Mesenchymal stem cell (in vitro differentiated cells and primary cell): ENCODE measurements around the gene ZNF609.
A peak's percentile ranks its signal among the peaks of the same experiment; 100 is the strongest.

Source experiments
- DNase-seq: peaks from one replicate; pipeline ENCODE4 v3.0.0-alpha.2; 2013
- H2AFZ ChIP-seq: one replicate; pipeline ENCODE4 v1.6.1; 2013; ENCODE audit warnings: low read depth, mild to moderate bottlenecking, control low read depth, inconsistent platforms, low read length, moderate library complexity
- H2AK5ac ChIP-seq: 2 replicates; pipeline ENCODE4 v1.6.1; 2013; ENCODE audit warnings: low read length, moderate library complexity, mild to moderate bottlenecking, inconsistent platforms; ENCODE audit not compliant: severe bottlenecking
- H2BK120ac ChIP-seq: one replicate; pipeline ENCODE4 v1.6.1; 2013; ENCODE audit warnings: low read depth, mild to moderate bottlenecking, inconsistent platforms, low read length, moderate library complexity
- H2BK12ac ChIP-seq, 2 experiments: one replicate each; pipeline ENCODE4 v1.6.1; 2013; ENCODE audit warnings: inconsistent platforms in 2 of 2, low read length in 2 of 2, mild to moderate bottlenecking in 2 of 2, moderate library complexity in 2 of 2, control low read depth in 1 of 2
- H2BK15ac ChIP-seq: one replicate; pipeline ENCODE4 v1.6.1; 2013; ENCODE audit warnings: mild to moderate bottlenecking, low read depth, inconsistent platforms; ENCODE audit not compliant: poor library complexity, severe bottlenecking
- H2BK5ac ChIP-seq: 2 replicates; pipeline ENCODE4 v1.6.1; 2013; ENCODE audit warnings: low read depth, mild to moderate bottlenecking, low read length, control low read depth, inconsistent platforms; ENCODE audit not compliant: poor library complexity, severe bottlenecking
- H3K14ac ChIP-seq, 2 experiments: one replicate each; pipeline ENCODE4 v1.6.1; 2013; ENCODE audit warnings: inconsistent platforms in 2 of 2, low read length in 2 of 2, control low read depth in 1 of 2, mild to moderate bottlenecking in 1 of 2, moderate library complexity in 1 of 2
- H3K18ac ChIP-seq, 2 experiments: one replicate each; pipeline ENCODE4 v1.6.1; 2013; ENCODE audit warnings: inconsistent platforms in 2 of 2, low read length in 2 of 2, control low read depth in 1 of 2, low read depth in 1 of 2, mild to moderate bottlenecking in 1 of 2
- H3K23ac ChIP-seq, 2 experiments: one replicate each; pipeline ENCODE4 v1.6.1; 2013; ENCODE audit warnings: inconsistent platforms in 2 of 2, low read length in 2 of 2, mild to moderate bottlenecking in 2 of 2, moderate library complexity in 2 of 2, control low read depth in 1 of 2
- H3K27ac ChIP-seq: 2 replicates; pipeline ENCODE4 v1.5.1; 2013; ENCODE audit warnings: mild to moderate bottlenecking, moderate library complexity, low read length, control low read depth, inconsistent platforms; ENCODE audit not compliant: poor library complexity, severe bottlenecking
- H3K27me3 ChIP-seq, 2 experiments: 2 replicates each; pipeline versions ENCODE4 v1.6.1 to v1.7.0; 2013; ENCODE audit warnings: low read length in 2 of 2, mild to moderate bottlenecking in 2 of 2, moderate library complexity in 2 of 2, control low read depth in 1 of 2, inconsistent platforms in 1 of 2; ENCODE audit not compliant: control insufficient read depth in 1 of 2, insufficient read depth in 1 of 2
- H3K36me3 ChIP-seq, 2 experiments: 2 replicates each; pipeline versions ENCODE4 v1.6.1 to v1.7.0; 2013; ENCODE audit warnings: low read length in 2 of 2, control low read depth in 1 of 2, inconsistent platforms in 1 of 2, low read depth in 1 of 2, mild to moderate bottlenecking in 1 of 2; ENCODE audit not compliant: insufficient read depth in 2 of 2, control insufficient read depth in 1 of 2
- H3K4ac ChIP-seq, 2 experiments: one replicate each; pipeline ENCODE4 v1.6.1; 2013; ENCODE audit warnings: inconsistent platforms in 2 of 2, low read length in 2 of 2, mild to moderate bottlenecking in 2 of 2, moderate library complexity in 2 of 2, control low read depth in 1 of 2, low read depth in 1 of 2
- H3K4me1 ChIP-seq: 2 replicates; pipeline ENCODE4 v1.6.1; 2013; ENCODE audit warnings: low read depth, low read length, control low read depth; ENCODE audit not compliant: control insufficient read depth, insufficient read depth
- H3K4me2 ChIP-seq: 2 replicates; pipeline ENCODE4 v1.6.1; 2013; ENCODE audit warnings: low read length, mild to moderate bottlenecking, inconsistent platforms; ENCODE audit not compliant: poor library complexity, severe bottlenecking
- H3K4me3 ChIP-seq, 2 experiments: 2 replicates each; pipeline versions ENCODE4 v1.5.1 to v1.7.0; 2013; ENCODE audit warnings: low read length in 2 of 2, mild to moderate bottlenecking in 2 of 2, control low read depth in 1 of 2, low read depth in 1 of 2; ENCODE audit not compliant: insufficient read depth in 1 of 2
- H3K79me1 ChIP-seq: replicated peaks from 2 replicates; pipeline ENCODE4 v1.6.1; 2013; ENCODE audit warnings: mild to moderate bottlenecking, control low read depth, low read length, inconsistent platforms; ENCODE audit not compliant: poor library complexity, severe bottlenecking
- H3K9ac ChIP-seq: 2 replicates; pipeline ENCODE4 v1.7.0; 2013; ENCODE audit warnings: mild to moderate bottlenecking, low read length, moderate library complexity
- H3K9me3 ChIP-seq: 2 replicates; pipeline ENCODE4 v1.7.0; 2013; ENCODE audit warnings: mild to moderate bottlenecking, low read length; ENCODE audit not compliant: control insufficient read depth
- H4K8ac ChIP-seq: one replicate; pipeline ENCODE4 v1.6.1; 2013; ENCODE audit warnings: inconsistent platforms, mild to moderate bottlenecking, low read length, moderate library complexity
- H4K91ac ChIP-seq: one replicate; pipeline ENCODE4 v1.6.1; 2013; ENCODE audit warnings: mild to moderate bottlenecking, low read length, inconsistent platforms
- WGBS: methylation state at CpG from one replicate; pipeline ENCODE4 v1.1.7; 2013; ENCODE audit warnings: mixed read lengths; 5-methylcytosine and 5-hydroxymethylcytosine counted together

Gene ZNF609

DNA sequence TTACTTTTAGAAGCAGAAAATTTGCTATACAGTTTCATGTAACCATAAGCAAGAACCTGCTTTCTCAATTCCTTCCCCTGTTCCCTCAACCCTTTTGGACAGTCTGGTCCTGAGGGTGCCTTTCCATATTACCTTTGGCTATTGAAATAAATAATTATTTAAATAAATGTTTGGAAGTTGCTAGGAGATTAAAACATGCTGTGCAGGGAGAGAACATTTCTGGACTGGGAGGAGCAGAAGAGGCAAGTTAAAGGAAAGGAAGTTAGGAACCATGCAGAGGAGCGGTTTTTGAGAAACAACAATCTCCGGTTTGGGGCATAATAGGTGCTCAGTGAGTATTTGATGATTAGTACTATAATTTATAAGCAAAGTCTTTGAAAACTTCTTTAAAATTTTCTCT, 41.8 kb downstream of the ZNF609 start:
- Histone ChIP-seq H2BK5ac (no peak overlapping the region), H3K18ac (no peak overlapping the region), H3K4me1 (peaks cover 3% of the 10 kb centered on the region), H3K4ac (no peak overlapping the region), H3K79me1 (peaks cover 32% of the 10 kb centered on the region), H2BK15ac (no peak overlapping the region), H3K27ac (no peak overlapping the region), H3K27me3 (no peaks in the 10 kb centered on the region), H3K14ac (no peak overlapping the region), H4K8ac (no peak overlapping the region), H2BK120ac (no peak overlapping the region), H3K9me3 (no peaks in the 10 kb centered on the region), H3K23ac (no peak overlapping the region), H2BK12ac (no peak overlapping the region), H2AK5ac (no peak overlapping the region), H3K9ac (peak overlapping the region; percentile 3), H2AFZ (no peak overlapping the region), H3K4me2 (no peak overlapping the region), H3K36me3 (peaks cover 18 to 56% of the 10 kb centered on the region in 2 experiments), H3K4me3 (no peak overlapping the region), H4K91ac (no peak overlapping the region)
- no CpG with 5 or more reads among the region's 2 CpGs for WGBS
- no peak for DNase-seq

DNA sequence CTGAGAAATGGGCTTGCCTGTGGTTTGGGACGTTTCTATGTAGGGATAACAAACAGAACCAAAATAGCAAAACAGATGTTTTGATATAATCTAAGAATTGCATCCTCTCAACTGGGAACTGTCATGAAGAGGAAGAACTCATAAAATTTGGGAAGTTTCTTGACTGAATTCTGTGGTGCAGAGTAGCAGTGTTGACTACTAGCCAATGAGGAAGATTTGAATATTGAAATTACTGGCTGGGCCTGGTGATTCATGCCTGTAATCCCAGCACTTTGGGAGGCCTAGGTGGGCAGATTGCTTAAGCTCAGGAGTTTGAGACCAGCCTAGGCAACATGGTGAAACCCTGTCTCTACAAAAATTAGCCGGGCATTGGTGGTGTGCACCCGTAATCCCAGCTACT, 42.2 kb downstream of the ZNF609 start:
- Histone ChIP-seq H3K23ac (no peak overlapping the region), H4K8ac (peak overlapping the region; percentile 70), H2BK5ac (no peak overlapping the region), H3K4me3 (no peak overlapping the region), H3K4ac (peak overlapping the region; percentile 68 to 88), H3K27ac (no peak overlapping the region), H4K91ac (peak overlapping the region; percentile 80), H3K4me1 (peaks cover 3% of the 10 kb centered on the region), H3K4me2 (no peak overlapping the region), H3K36me3 (peaks cover 18 to 53% of the 10 kb centered on the region in 2 experiments), H2BK120ac (peak overlapping the region; percentile 42), H2AK5ac (no peak overlapping the region), H2BK15ac (no peak overlapping the region), H3K14ac (peak overlapping the region in 1 of 2 experiments; percentile 53), H3K18ac (peak overlapping the region; percentile 58 to 89), H2BK12ac (peak overlapping the region; percentile 49 to 93), H2AFZ (no peak overlapping the region), H3K9me3 (no peaks in the 10 kb centered on the region), H3K9ac (peak overlapping the region; percentile 3), H3K27me3 (no peaks in the 10 kb centered on the region), H3K79me1 (peaks cover 28% of the 10 kb centered on the region)
- 62% methylated on average over 3 of the region's 3 CpGs for WGBS
- peak; percentile 49 for DNase-seq

DNA sequence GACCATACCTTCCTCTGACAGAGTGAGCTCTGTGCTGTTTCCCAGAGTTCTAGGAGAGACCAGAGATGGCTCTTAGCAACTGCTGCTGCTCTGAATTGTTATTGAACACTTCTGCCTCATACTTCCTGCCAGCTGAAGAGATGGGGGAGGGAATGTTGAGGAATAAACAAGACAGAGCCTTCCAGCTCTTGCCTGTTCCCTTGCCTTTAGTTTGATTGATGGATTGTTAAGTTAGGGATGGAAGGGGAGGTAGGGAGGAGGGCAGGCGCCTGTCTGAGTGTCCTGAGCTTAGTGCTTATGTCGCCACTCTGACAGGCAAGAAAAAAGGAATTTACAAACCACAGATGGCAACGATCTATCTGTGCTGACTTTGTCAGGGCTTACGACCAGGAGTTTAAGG, 42.8 kb downstream of the ZNF609 start:
- no peak overlapping the region for H2BK15ac ChIP-seq
- H3K79me1 ChIP-seq = peaks cover 27% of the 10 kb centered on the region
- H2AK5ac ChIP-seq = no peak overlapping the region
- H3K9ac ChIP-seq = peak overlapping the region; percentile 3
- H2BK12ac ChIP-seq = no peak overlapping the region
- no peak overlapping the region for H3K23ac ChIP-seq
- peaks cover 18 to 53% of the 10 kb centered on the region in 2 experiments for H3K36me3 ChIP-seq
- no peaks in the 10 kb centered on the region for H3K27me3 ChIP-seq
- peak overlapping the region in 1 of 2 experiments; percentile 58 for H3K18ac ChIP-seq
- no peaks in the 10 kb centered on the region for H3K9me3 ChIP-seq
- DNase-seq = peak; percentile 88
- no peak overlapping the region for H4K8ac ChIP-seq
- no peak overlapping the region for H3K4me3 ChIP-seq
- H3K4me1 ChIP-seq = peaks cover 3% of the 10 kb centered on the region
- H4K91ac ChIP-seq = no peak overlapping the region
- H3K27ac ChIP-seq = no peak overlapping the region
- no peak overlapping the region for H2AFZ ChIP-seq
- WGBS = 13% methylated on average over 3 of the region's 4 CpGs
- no peak overlapping the region for H3K4ac ChIP-seq
- H3K4me2 ChIP-seq = no peak overlapping the region
- no peak overlapping the region for H3K14ac ChIP-seq
- H2BK5ac ChIP-seq = no peak overlapping the region
- peak overlapping the region; percentile 42 for H2BK120ac ChIP-seq

DNA sequence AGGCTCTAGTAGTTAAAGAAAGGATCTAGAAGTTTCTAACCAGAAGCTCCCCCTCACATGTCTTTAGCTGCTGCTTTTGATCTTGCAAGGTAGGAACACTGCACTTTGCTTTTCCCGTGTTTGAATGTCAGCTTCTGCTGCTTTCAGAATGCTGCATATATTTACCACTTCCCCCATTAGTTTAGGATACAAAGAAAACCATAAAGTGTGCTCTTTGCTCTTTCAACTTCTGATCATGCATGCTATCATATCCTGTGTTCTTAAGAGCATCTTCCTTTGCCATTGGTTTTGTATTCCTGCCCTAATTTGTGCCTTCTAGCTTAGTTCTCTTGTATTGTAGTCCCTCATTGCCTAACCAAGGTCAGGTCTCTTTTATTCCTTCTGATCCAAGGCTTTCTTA, 43.3 kb downstream of the ZNF609 start:
- Histone ChIP-seq H3K36me3 (peaks cover 18 to 53% of the 10 kb centered on the region in 2 experiments), H3K4ac (no peak overlapping the region), H3K18ac (no peak overlapping the region), H3K14ac (no peak overlapping the region), H3K23ac (no peak overlapping the region), H4K8ac (no peak overlapping the region), H3K79me1 (peaks cover 27% of the 10 kb centered on the region), H3K9me3 (no peaks in the 10 kb centered on the region), H3K27ac (no peak overlapping the region), H3K4me3 (no peak overlapping the region), H2AK5ac (no peak overlapping the region), H2BK120ac (no peak overlapping the region), H3K4me2 (no peak overlapping the region), H3K27me3 (no peaks in the 10 kb centered on the region), H2BK12ac (no peak overlapping the region), H3K4me1 (peaks cover 4% of the 10 kb centered on the region), H2AFZ (no peak overlapping the region), H2BK15ac (no peak overlapping the region), H2BK5ac (no peak overlapping the region), H3K9ac (no peak overlapping the region), H4K91ac (no peak overlapping the region)
- 10% methylated on average over 1 of the region's 1 CpG for WGBS
- peak; percentile 48 for DNase-seq
